HFF-Myc (cell line): ENCODE data around the gene TAS1R1.

ENCODE experiments used
- DNase-seq: peaks from one replicate; pipeline ENCODE4 v3.0.0-alpha.2; 2011; ENCODE audit warnings: low read depth; ENCODE audit errors: extremely low read depth
- H3K4me3 ChIP-seq: replicated peaks from 2 replicates; pipeline ENCODE4 v1.5.1; 2011; ENCODE audit warnings: low read depth, mild to moderate bottlenecking, control low read depth, low read length
- TF ChIP-seq, protein P1 (sequence below): IDR thresholded peaks from 2 replicates; pipeline ENCODE4 v1.5.1; 2012; ENCODE audit warnings: mild to moderate bottlenecking, low read depth, low read length, control low read depth; ENCODE audit errors: missing control alignments

TAS1R1 gene

GRCh38 chr1:6534248-6534822 is 20.8 kb upstream of the TAS1R1 start:
- DNase-seq, result no peak
- TF ChIP-seq, protein P1, sequence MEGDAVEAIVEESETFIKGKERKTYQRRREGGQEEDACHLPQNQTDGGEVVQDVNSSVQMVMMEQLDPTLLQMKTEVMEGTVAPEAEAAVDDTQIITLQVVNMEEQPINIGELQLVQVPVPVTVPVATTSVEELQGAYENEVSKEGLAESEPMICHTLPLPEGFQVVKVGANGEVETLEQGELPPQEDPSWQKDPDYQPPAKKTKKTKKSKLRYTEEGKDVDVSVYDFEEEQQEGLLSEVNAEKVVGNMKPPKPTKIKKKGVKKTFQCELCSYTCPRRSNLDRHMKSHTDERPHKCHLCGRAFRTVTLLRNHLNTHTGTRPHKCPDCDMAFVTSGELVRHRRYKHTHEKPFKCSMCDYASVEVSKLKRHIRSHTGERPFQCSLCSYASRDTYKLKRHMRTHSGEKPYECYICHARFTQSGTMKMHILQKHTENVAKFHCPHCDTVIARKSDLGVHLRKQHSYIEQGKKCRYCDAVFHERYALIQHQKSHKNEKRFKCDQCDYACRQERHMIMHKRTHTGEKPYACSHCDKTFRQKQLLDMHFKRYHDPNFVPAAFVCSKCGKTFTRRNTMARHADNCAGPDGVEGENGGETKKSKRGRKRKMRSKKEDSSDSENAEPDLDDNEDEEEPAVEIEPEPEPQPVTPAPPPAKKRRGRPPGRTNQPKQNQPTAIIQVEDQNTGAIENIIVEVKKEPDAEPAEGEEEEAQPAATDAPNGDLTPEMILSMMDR, result no peak
- H3K4me3 ChIP-seq, result no peak overlapping the region

- no peak overlapping the region for H3K4me3 ChIP-seq
- DNase-seq, result no peak
- TF ChIP-seq, protein P1, result no peak
Observed at GRCh38 chr1:6535214-6535613, 19.9 kb upstream of the TAS1R1 start.

DNA sequence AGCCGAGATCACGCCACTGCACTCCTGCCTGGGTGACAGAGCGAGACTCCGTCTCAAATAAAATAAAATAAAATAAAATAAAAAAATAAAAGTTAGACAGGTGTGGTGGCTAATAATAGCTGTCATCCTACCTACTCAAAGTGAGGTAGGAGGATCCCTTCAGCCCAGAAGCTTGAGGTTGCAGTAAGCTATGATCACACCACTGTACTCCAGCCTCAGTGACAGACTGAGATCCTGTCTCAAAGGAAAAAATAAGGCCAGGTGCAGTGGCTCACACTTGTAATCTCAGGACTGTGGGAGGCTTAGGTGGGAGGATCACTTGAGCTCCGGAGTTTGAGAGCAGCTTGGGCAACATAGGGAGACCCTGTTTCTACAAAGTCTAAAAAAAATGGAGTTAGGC is 18.8 kb upstream of the TAS1R1 start:
- TF ChIP-seq, protein P1, result no peak
- H3K4me3 ChIP-seq, result no peak overlapping the region
- no peak for DNase-seq

DNA sequence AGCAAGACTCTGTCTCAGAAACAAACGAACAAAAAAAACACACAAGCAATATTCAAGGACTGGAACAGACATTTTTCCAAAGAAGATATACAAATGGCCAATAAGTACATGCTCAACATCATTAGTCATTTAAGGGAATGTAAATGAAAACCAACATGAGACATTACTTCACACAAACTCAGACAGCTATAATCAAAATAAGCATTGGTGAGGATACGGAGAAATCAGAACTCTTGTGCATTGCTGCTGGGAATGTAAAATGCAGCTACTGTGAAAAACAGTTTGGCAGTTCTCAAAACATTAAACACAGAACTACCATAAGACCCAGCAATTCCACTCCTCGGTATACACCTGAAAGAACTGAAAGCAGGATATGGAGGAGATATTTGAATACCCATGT is 16.2 kb upstream of the TAS1R1 start:
- no peak for DNase-seq
- TF ChIP-seq, protein P1, result no peak
- H3K4me3 ChIP-seq, result no peak overlapping the region

GRCh38 chr1:6544831-6545230 is 10.3 kb upstream of the TAS1R1 start:
- DNase-seq, result no peak
- TF ChIP-seq, protein P1, result no peak
- no peak overlapping the region for H3K4me3 ChIP-seq

DNA sequence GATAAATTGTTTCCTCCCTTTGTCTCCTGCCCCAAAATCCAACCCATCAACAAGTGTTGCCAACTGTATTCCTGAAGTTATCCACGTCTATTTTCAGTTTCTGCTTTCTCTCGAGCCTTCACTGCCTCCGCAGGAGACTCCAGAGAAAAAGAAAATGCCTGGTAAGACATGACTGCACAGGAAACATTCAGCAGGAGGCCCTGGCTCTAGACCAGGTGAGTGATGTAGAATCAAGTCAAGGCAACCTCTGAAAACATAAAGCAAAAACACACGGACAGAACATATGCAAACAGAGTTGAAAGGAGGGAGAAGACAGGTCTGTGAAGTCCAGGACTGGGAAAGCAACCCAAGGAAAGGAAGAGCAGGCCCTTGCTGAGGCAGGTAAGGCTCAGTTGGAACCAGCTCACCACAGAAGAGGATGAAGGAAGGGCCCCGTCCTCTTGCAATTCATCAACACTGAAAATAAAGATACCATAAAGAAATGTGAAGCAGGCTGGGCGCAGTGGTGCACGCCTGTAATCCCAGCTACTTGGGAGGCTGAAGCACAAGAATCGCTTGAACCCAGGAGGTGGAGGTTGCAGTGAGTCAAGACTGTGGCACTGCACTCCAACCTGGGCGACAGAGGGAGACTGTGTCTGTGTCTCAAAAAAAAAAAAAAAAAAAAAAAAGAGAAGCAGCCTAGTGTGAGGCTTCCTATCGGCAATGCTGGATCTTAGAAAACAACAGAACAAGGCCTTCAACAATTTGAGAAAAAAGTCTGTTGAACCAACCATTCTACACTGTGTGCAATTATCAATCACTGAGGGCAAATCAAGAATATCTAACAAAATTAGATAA is 9.6 kb upstream of the TAS1R1 start:
- no peak overlapping the region for H3K4me3 ChIP-seq
- DNase-seq, result no peak
- TF ChIP-seq, protein P1, result no peak

- DNase-seq, result no peak
- H3K4me3 ChIP-seq, result no peak overlapping the region
- TF ChIP-seq, protein P1, result no peak
Observed at GRCh38 chr1:6546326-6546725, 8.8 kb upstream of the TAS1R1 start.
